ENCODE measurements around the gene CLEC2L.
A peak's percentile ranks its signal among the peaks of the same experiment; 100 is the strongest.

Gene CLEC2L

DNA sequence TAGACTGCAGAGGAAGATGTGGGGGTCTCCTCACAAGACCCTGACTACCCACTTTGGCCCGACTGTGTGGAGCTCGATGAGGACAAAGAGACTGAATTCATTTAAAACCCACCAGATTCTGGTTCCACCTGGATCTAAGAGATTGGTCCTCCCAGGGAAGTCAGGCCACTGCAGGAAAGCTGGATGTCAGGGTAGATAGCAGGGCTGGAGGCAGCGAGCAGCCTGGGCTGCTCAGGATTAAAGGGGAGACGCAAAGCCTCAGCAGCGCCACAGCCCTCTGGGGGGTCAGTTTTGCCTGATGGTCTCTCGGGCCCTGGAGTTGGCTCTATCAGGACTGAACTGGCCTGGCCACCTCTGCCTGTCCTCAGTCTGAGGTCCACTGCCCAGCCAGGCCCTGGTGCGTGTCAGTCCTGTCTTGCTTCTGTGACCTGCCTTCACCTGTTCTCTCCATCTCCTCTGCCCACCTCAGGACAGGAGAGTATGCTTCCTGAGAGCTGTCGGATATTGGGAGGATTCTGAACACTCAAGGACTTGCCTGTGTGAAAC, 27.8 kb upstream of the CLEC2L start:
- TF ChIP-seq, protein P1, sequence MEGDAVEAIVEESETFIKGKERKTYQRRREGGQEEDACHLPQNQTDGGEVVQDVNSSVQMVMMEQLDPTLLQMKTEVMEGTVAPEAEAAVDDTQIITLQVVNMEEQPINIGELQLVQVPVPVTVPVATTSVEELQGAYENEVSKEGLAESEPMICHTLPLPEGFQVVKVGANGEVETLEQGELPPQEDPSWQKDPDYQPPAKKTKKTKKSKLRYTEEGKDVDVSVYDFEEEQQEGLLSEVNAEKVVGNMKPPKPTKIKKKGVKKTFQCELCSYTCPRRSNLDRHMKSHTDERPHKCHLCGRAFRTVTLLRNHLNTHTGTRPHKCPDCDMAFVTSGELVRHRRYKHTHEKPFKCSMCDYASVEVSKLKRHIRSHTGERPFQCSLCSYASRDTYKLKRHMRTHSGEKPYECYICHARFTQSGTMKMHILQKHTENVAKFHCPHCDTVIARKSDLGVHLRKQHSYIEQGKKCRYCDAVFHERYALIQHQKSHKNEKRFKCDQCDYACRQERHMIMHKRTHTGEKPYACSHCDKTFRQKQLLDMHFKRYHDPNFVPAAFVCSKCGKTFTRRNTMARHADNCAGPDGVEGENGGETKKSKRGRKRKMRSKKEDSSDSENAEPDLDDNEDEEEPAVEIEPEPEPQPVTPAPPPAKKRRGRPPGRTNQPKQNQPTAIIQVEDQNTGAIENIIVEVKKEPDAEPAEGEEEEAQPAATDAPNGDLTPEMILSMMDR (IDR thresholded peaks at IDR 0.05; ENCODE audit: low read depth, low read length) = no peak
- DNase-seq (ENCODE audit: low read depth in 2 of 2) = no peak
- H3K4me3 ChIP-seq (replicated peaks in 1 of 2; ENCODE audit: low read depth in 2 of 2, low read length in 2 of 2) = no peak overlapping the region

DNA sequence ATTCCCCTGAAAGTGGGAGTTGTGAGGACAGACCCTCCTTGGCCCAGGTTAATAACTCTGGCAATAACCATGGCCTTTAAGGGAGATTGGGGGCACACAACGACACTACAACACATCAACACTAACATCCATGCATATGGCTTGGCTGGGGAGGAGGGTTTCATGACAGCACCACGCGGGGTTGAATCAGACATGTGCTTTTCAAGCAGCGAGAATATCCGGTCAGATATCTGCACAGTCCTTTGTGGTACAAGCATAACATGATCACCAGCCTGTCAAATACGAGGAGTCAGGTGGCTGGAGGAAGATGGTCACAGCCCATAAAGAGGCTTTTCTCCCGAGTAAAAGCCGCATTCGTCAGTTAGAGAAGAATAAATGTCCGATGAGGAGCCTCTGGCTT, 27.0 kb upstream of the CLEC2L start:
- TF ChIP-seq, protein P1 (IDR thresholded peaks at IDR 0.05; ENCODE audit: low read depth, low read length) = no peak
- no peak overlapping the region for H3K4me3 ChIP-seq (replicated peaks in 1 of 2; ENCODE audit: low read depth in 2 of 2, low read length in 2 of 2)
- DNase-seq (ENCODE audit: low read depth in 2 of 2) = no peak

DNA sequence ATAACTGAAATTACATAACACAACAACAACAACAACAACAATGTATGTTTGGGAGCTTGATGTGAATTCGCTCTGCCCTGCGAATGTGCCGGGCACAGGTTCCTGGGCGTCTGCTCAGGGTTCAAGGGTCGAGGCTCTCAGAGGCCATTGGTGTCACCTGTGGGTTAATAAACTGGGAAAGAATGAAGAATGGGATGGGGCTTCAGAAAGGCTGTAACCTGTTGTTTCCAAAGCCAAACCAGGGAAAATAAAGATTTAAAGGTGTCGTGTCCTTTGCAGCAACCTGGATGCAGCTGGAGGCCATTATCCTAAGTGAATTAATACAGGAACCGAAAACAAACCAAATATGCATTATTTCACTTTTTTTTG, 22.7 kb upstream of the CLEC2L start:
- DNase-seq (ENCODE audit: low read depth in 2 of 2) = no peak
- no peak overlapping the region for H3K4me3 ChIP-seq (replicated peaks in 1 of 2; ENCODE audit: low read depth in 2 of 2, low read length in 2 of 2)
- TF ChIP-seq, protein P1 (IDR thresholded peaks at IDR 0.05; ENCODE audit: low read depth, low read length) = no peak

DNA sequence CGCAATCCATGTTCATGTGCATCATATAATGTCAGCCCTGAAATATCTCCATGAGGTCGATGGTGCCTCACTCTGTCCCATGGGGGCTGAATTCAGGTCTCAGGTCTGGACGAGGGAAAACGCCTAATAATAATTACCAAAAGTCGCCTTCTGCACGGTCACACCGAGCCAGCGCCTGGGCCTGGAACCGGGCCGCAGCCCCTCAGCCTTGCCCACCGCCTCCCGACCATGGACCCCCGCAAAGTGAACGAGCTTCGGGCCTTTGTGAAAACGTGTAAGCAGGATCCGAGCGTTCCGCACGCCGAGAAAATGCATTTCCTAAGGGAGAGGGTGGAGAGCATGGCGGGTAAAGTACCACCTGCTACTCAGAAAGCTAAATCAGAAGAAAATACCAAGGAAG, 21.3 kb upstream of the CLEC2L start:
- H3K4me3 ChIP-seq (replicated peaks in 1 of 2; ENCODE audit: low read depth in 2 of 2, low read length in 2 of 2) = no peak overlapping the region
- TF ChIP-seq, protein P1 (IDR thresholded peaks at IDR 0.05; ENCODE audit: low read depth, low read length) = no peak
- no peak for DNase-seq (ENCODE audit: low read depth in 2 of 2)

DNA sequence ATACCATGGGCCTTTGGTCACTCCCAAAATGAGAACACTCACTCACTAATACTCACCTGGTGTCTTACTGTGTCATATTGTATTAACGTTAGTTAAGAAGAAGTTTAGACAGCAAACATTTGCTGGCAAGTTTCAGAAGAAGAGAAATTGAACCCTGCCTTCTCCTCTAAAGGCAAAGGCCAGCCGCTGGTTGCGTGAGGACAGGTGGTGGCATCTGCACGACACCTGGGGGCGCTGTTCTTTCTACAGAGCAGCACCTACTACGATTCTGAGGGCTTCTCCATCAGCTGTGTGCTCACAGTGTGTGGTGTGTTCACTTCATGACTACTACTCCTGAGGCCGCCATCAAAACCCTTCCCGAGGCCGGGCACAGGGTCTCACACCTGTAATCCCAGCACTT, 17.9 kb upstream of the CLEC2L start:
- DNase-seq (ENCODE audit: low read depth in 2 of 2) = peak; percentile 11 to 22
- no peak overlapping the region for H3K4me3 ChIP-seq (replicated peaks in 1 of 2; ENCODE audit: low read depth in 2 of 2, low read length in 2 of 2)
- TF ChIP-seq, protein P1 (IDR thresholded peaks at IDR 0.05; ENCODE audit: low read depth, low read length) = peak; percentile 39

DNA sequence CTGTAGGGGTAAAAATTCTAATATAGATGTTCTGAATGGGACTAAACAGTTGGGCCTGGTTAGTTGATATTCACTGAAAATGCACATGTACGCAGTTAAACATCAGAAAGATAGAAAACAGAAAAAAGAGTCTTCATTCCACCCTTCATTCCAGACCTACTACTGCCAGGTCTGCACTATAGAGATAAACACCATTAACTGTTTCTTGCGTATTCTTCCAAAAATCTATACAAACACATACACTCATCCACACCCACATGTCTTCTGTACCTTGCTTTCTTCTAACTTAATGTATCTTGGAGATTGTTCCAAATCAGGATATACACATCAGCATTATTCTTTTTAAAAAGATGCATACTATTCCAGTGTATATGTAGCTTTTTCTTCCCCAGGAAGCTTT, 13.9 kb upstream of the CLEC2L start:
- TF ChIP-seq, protein P1 (IDR thresholded peaks at IDR 0.05; ENCODE audit: low read depth, low read length) = no peak
- H3K4me3 ChIP-seq (replicated peaks in 1 of 2; ENCODE audit: low read depth in 2 of 2, low read length in 2 of 2) = no peak overlapping the region
- DNase-seq (ENCODE audit: low read depth in 2 of 2) = no peak

DNA sequence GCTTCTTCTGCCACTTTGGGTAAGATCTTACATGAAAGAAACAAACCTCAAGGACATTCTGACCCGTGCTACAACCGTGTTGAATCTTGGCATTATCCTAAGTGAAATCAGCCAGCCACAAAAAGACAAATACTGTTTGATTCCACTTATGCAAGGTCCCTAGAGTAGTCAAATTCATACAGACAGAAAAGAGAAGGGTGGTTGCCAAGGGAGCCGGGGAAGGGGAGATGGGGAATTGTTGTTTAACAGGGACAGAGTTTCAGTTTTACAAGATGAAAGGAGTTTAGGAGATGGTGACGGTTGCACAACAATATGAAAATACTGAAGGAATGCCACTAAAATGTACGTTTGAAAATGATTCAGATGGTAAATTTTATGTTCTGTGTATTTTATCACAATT, 12.2 kb upstream of the CLEC2L start:
- no peak for DNase-seq (ENCODE audit: low read depth in 2 of 2)
- no peak overlapping the region for H3K4me3 ChIP-seq (replicated peaks in 1 of 2; ENCODE audit: low read depth in 2 of 2, low read length in 2 of 2)
- TF ChIP-seq, protein P1 (IDR thresholded peaks at IDR 0.05; ENCODE audit: low read depth, low read length) = no peak
